Stimulated activated naive CD8-positive, alpha-beta T cell treated with anti-CD3 and anti-CD28 coated beads, Interleukin-15, Interleukin-2, amounts not matched to agents 100 U/mL and 50 U/mL, for 24 hours (primary cell): ENCODE measurements around the gene ACO2.
"Not testable (repeated sequence)": the region's sequence is repeated elsewhere in the genome, so short reads cannot be mapped to it uniquely, and the experiment has no call there.

Experiments
- ATAC-seq: fragments of 150-1000 bp; cut with Tn5 transposase; one replicate; pipeline ENCODE4 v1.10.0; 2021
- DNase-seq: peaks from one replicate; pipeline ENCODE4 v3.0.0; 2021

Gene ACO2

DNA sequence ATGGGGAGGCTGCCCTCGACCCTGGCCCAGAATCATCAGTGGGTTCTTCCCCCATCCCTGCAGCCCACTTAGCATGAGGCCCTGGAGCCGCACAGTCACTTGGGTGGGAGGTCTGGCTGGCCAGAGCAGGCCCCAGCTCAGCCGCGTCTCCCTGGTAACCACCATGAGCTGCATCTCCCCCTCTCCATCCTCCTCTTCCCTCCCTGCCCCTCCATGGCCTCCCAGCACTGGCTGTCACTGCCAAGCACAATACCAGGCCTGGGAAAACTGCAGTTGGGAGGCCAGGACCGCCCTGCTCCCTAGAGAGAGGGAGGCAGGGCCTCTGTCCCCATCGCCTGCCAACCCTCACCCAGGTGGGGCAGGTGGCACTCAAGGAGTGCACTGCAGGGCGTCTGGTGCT lies 99.9 kb downstream of the ACO2 start:
- ATAC-seq, result no peak
- no peak for DNase-seq

DNA sequence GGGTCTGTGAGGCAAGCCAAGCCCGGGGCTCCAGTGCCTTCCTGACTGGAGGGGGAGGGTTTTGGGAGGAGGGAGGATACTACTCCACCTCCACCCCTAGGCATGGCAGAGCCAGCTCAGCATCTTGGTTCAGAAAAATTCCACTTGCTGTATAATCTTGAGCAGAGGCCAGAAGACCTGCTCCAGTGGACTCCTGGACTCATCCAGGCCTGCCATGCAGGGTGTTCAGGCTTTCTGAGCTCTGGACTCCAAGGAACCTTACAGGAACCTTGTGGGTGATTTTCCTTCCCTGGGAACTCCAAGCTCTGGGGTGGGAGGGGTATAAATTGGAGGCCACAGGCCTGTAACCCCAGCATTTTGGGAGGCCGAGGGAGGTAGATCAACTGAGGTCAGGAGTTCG lies 101.3 kb downstream of the ACO2 start:
- ATAC-seq, result no peak
- no peak for DNase-seq

DNA sequence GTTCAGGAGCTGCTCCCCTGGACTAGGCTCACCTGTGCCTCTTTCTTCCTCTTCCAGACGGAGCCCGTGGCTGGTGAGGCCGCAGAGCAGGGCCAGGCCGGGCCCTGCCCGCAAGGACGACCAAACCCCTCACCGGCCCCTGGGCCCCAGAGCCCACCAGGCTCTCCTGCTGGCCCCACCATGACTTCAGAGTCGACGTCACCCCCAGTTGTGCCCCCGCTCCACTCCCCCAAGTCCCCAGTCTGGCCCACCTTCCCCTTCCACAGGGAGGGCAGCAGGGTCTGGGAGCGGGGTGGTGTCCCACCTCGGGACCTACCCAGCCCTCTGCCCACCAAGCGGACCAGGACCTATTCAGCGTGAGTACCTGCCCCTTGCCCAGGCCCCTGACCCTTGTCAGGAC lies 102.9 kb downstream of the ACO2 start:
- ATAC-seq (no peak), DNase-seq (no peak)

DNA sequence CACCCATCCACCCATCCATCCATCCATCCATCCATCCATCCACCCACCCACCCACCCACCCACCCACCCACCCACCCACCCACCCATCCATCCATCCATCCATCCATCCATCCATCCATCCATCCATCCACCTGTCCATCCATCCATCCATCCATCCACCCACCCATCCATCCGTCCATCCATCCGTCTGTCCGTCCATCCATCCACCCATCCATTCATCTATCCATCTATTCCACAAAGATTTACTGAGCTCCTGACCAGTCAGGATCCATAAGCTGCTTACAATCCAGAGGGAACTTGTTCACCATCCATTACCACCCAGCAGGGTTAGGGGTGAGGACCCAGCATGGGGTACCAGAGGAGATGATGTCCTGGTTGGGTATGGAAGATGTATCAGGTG lies 103.4 kb downstream of the ACO2 start:
- ATAC-seq, DNase-seq: not testable (repeated sequence)

DNA sequence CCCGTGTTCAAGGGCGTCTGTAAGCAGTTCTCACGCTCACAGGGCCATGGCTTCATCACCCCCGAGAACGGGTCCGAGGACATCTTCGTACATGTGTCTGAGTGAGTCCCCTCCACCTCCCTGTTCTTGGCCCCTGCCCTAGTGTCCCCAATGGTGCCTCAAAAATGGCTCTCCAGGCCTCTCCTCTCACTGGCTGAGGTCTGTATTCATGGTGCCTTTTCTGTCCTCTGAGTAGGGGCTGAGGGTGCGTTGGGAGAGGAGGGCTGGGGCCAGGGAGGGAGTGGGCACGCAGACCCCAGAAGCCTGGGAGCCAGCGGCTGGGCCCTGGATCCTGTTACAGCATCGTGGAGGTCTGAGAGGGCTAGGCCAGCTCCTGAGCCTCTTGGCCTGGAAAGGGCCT lies 104.8 kb downstream of the ACO2 start:
- no peak for ATAC-seq
- DNase-seq, result no peak

DNA sequence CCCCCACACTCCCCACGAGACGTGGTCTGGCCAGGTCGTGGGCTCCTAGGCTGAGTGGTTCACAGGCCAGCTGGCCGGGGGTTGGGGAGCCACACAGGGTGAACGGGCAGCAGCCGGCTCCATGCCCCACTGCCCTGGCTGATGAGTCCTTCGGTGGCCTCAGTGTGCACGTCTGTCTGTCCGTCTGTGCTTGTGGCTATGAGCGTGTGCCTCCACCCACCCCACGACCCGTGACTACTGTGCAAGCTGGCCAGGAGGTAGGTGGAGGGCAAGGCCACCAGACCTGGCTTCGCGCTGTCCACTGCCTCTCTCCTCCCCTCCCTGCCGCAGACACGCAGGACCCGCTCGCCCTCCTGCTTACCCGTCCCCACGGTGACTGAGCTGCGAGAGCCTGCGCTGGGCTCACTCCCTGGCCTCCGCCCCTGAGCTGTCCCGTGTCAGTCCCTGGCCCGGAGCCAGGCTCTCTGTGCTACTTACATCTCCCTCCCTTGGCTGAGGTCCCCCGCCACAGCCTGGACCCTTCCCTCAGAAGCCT lies 106.0 kb downstream of the ACO2 start:
- ATAC-seq (peak; percentile 19), DNase-seq (no peak)

DNA sequence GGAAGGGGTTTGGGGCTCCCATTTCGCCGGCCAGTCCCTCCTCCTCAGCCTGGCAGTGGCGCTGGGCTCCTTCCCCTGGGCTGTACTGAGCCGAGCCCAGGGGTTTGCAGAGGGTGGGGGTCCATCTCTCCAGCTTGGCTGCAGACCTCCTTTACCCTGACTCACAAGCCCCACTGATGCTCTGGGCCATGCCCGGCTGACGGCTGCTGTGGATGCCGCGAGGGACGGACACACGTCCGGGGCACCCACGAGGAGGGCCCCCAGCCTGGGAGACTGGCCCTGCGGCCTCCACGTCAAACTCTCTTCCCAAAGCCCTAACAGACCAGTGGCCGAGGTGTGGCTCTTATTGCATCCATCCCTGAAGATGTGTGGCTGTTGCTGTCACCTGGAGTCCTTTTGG lies 106.6 kb downstream of the ACO2 start:
- ATAC-seq, result no peak

DNA sequence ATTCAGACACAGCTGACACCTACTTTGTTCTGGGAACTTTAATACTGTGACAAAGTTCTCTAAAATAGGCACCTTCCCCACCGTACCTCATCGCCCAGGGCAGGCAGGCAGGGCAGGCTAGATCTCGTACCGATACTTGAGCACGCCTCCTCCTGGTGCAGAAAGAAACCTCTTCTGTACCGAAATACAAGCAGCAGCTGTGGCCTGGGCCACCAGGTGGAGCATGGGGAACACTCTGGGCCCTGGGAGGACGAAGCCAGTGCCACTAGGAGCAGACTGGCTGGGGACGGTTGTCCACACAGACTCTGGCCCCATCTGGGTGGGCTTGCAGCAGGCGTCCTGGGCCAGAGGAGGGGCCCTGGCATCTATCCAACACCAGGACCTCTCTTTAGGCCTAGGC lies 108.0 kb downstream of the ACO2 start:
- peak; percentile 46 for DNase-seq

More for the DNA sequence above, 106.6 kb downstream of the ACO2 start:
- DNase-seq, result no peak

DNA sequence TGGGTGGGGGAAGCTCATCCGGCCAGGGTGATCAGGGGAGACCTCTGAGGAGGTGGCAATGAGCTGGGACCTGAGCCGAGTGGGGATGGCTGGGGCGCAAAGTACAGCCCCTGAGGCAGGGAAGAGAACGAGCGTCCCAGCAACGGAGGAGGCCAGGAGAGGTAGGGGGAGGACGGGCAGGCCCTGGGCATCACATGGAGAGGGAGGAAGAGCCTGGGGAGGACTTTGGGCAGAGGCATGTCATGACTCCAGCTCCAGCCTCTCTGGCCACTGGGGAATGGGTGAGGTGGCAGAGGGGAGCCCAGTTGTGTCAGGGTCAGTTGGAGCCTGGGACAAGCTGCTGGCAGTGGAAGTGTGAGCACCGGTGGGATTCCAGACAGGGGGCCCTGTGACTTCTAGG lies 109.2 kb downstream of the ACO2 start:
- DNase-seq (no peak), ATAC-seq (no peak)

More for the DNA sequence above, 108.0 kb downstream of the ACO2 start:
- peak; percentile 69 for ATAC-seq
